Muscle layer of duodenum (tissue), 2 donors: ENCODE measurements around the gene MEOX1.
A peak's percentile ranks its signal among the peaks of the same experiment; 100 is the strongest.

Experiments used
- H3K27ac ChIP-seq: one replicate; pipeline ENCODE4 v1.7.0; 2013; ENCODE audit warnings: mild to moderate bottlenecking, low read length
- H3K27me3 ChIP-seq: one replicate; pipeline ENCODE4 v1.7.0; 2013; ENCODE audit warnings: low read depth, mild to moderate bottlenecking, control low read depth, low read length
- H3K36me3 ChIP-seq, 2 donors: one replicate each; pipeline ENCODE4 v1.7.0; 2013; ENCODE audit warnings: low read length in 2 of 2, control low read depth in 1 of 2, mild to moderate bottlenecking in 1 of 2; ENCODE audit not compliant: insufficient read depth in 2 of 2, control insufficient read depth in 1 of 2
- H3K4me1 ChIP-seq, 2 donors: one replicate each; pipeline ENCODE4 v1.7.0; 2013; ENCODE audit warnings: low read length in 2 of 2, mild to moderate bottlenecking in 2 of 2, control low read depth in 1 of 2, moderate library complexity in 1 of 2; ENCODE audit not compliant: insufficient read depth in 2 of 2, control insufficient read depth in 1 of 2
- H3K4me3 ChIP-seq, 2 donors: one replicate each; pipeline ENCODE4 v1.7.0; 2013; ENCODE audit warnings: low read length in 2 of 2, low read depth in 1 of 2, mild to moderate bottlenecking in 1 of 2
- H3K9me3 ChIP-seq, 2 donors: one replicate each; pipeline ENCODE4 v1.7.0; 2013; ENCODE audit warnings: low read length in 2 of 2, control low read depth in 1 of 2, mild to moderate bottlenecking in 1 of 2; ENCODE audit not compliant: control insufficient read depth in 1 of 2
- donor health status: healthy.

MEOX1 gene

DNA sequence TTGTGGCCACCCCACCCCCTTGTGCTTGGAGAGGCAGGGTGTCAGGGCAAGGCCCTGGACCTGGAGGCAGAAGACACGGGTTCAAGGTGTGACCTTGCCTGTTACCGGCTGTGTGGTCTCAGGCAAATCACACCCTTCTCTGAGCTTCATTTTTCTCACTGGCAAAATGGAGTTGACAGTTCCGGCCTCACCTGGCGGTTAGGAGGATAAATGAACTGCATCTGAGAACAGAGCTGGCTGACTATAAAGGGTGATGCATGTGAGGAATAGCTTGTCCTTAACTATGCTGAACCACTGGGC is 4.2 kb upstream of the MEOX1 start:
- Histone ChIP-seq H3K9me3 (no peaks in the 10 kb centered on the region), H3K27me3 (no peaks in the 10 kb centered on the region), H3K4me1 (peaks cover 9% of the 10 kb centered on the region in 2 donors), H3K27ac (no peak overlapping the region), H3K4me3 (no peak overlapping the region), H3K36me3 (no peaks in the 10 kb centered on the region)

DNA sequence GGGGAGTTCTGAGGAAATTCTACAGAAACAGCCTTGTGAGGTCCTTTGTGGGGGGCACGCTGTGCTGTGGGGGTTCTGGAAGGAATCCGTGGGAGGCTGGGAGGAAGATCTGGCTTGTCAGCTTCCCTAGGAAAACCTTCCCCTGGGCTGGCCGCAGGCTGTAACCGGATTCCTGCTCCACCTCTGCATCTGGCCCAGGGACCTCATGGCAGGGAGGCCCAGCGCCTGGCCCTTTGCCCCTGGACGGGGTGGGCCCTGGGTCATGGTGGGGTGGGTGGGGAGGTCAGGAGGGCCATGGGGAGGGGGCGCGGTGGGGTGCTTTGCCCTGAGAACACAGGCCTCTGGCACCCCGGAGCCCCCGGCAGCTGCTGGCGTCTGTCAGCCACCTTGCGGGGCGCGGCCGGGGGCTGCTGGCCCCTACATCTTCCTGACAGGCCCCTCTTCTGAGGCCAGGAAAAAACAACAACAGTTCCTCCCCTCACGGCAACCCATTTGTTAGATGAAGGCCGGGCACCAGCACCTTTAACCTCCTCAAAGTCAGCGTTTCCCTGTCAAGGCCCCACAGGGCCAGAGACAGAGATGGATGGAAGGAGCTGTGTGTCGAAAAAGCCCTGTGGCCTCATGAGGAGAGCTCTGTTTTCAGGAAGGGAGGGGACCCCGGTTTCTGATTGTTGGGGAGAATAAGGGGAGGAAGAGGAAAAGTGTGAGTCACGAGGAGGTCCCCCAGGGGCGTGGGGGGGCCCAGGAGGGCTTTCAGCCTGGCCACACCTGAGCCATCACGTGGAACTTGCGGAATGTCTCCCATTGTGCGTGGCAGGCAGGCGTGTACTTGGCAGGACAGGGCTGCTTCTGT is 3.6 kb upstream of the MEOX1 start:
- no peak overlapping the region for H3K4me3 ChIP-seq
- H3K4me1 ChIP-seq, result peaks cover 3 to 6% of the 10 kb centered on the region in 2 donors
- no peaks in the 10 kb centered on the region for H3K9me3 ChIP-seq
- H3K27ac ChIP-seq, result no peak overlapping the region
- no peaks in the 10 kb centered on the region for H3K27me3 ChIP-seq
- no peaks in the 10 kb centered on the region for H3K36me3 ChIP-seq

DNA sequence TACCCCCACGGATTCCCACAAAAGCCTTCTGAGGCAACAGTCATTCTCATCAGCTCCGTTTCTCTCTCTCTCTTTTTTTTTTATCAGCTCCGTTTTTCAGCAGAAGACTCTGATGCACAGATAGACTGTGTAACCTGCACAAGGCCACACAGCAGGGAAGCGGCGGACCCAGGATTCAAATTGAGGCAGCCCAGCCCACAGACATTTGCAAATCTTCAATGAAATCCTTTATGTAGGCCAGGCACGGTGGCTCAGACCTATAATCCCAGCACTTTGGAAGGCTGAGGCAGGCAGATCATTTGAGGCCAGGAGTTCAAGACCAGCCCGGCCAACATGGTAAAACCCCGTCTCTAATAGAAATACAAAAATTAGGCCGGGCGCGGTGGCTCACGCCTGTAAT is 2.4 kb upstream of the MEOX1 start:
- peaks cover 0 to 6% of the 10 kb centered on the region in 2 donors for H3K4me1 ChIP-seq
- no peak overlapping the region for H3K27ac ChIP-seq
- H3K27me3 ChIP-seq, result no peaks in the 10 kb centered on the region
- no peak overlapping the region for H3K4me3 ChIP-seq
- H3K9me3 ChIP-seq, result no peaks in the 10 kb centered on the region
- no peaks in the 10 kb centered on the region for H3K36me3 ChIP-seq

DNA sequence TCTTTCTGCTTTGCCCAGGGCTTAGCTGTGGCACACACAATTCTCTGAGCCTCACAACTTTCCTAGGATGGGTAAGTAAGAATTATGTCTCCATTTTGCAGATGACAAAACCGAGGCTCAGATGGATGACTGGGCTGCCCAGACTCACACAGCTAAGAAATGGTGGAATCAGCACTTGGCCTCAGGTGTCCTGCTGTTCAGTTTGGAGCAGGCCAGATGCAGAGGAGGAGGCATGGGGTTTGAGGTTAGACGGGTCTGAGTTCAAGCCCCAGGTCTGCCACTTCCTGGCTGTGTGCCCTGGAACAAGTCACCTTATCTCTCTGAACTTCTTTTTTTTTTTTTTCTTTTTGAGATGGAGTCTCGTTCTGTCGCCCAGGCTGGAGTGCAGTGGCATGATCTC is 1.7 kb upstream of the MEOX1 start:
- H3K9me3 ChIP-seq, result no peaks in the 10 kb centered on the region
- H3K27ac ChIP-seq, result no peak overlapping the region
- no peaks in the 10 kb centered on the region for H3K36me3 ChIP-seq
- peaks cover 0 to 6% of the 10 kb centered on the region in 2 donors for H3K4me1 ChIP-seq
- no peak overlapping the region for H3K4me3 ChIP-seq
- no peaks in the 10 kb centered on the region for H3K27me3 ChIP-seq

DNA sequence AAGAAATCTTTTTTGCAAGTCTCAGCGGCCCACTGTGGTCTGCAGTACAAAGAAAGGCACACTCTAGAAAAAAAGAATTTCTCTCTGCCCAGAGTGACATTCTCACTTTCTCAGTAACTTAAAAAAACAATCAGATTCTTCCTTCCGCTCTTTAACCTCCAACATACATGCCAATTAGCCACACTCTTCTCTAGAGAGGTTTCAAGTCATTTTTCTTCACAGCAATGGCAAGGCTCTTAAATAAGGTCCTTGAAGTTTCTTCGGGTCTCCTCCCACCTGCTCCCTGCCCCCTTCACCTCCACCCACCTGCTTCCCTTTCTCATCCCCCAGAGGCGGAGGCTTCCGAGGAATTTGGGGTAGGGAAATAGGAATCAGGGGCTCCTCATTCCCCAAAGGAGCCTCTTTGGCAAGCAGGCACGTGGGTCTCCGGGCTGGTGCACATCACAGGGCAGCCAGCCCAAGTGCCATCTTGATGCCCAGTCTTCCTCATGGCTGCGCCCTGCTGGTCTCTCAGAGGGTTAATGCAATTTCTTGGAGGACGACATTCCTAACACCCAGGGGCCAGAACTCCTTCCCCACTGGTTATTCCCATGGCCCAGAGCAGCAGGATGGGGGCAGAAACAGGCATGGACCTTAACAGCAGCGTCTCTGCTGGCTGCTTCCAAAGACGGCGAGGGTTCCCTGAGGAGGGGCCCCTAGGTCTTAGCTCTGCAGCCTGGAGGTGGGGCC is 855 bp upstream of the MEOX1 start:
- Histone ChIP-seq H3K4me1 (peaks cover 0 to 6% of the 10 kb centered on the region in 2 donors), H3K4me3 (no peak overlapping the region), H3K27me3 (no peaks in the 10 kb centered on the region), H3K9me3 (no peaks in the 10 kb centered on the region), H3K36me3 (no peaks in the 10 kb centered on the region), H3K27ac (no peak overlapping the region)

DNA sequence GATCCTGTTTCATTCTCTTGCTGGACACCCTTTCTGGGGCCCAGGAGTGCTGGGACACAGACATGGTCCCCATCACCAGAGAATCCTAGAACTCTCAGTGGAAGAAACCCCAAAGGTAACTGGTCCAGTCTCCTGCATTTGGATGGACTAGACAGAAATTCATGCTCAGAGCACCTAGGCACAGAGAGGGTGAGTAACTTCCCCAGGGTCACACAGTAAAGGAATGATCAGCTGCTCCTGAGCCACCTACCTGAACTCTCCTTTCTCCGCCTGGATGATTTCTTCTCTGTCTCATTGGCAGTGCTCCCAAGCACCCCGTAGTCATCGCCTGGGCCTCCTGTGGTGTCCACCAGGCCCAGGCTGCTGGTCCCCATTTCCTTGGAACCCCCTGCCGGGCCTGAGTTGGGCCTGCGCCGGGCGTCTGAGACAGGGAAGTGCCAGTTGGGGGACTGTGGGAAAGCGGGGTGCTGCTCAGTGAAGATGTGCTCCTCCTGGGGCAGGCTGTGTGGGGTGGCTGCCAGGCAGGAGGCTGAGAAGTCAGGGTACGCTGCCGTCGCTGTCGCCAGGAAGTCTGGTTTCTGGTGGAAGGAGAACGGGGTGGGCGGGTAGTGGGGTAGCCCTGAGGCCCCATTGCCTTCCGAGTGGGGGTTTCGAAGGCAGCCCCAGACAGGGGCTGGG is 767 bp downstream of the MEOX1 start:
- Histone ChIP-seq H3K4me1 (peaks cover 0 to 6% of the 10 kb centered on the region in 2 donors), H3K27ac (no peak overlapping the region), H3K27me3 (no peaks in the 10 kb centered on the region), H3K9me3 (no peaks in the 10 kb centered on the region), H3K36me3 (no peaks in the 10 kb centered on the region), H3K4me3 (peak overlapping the region; percentile 16 to 37)

DNA sequence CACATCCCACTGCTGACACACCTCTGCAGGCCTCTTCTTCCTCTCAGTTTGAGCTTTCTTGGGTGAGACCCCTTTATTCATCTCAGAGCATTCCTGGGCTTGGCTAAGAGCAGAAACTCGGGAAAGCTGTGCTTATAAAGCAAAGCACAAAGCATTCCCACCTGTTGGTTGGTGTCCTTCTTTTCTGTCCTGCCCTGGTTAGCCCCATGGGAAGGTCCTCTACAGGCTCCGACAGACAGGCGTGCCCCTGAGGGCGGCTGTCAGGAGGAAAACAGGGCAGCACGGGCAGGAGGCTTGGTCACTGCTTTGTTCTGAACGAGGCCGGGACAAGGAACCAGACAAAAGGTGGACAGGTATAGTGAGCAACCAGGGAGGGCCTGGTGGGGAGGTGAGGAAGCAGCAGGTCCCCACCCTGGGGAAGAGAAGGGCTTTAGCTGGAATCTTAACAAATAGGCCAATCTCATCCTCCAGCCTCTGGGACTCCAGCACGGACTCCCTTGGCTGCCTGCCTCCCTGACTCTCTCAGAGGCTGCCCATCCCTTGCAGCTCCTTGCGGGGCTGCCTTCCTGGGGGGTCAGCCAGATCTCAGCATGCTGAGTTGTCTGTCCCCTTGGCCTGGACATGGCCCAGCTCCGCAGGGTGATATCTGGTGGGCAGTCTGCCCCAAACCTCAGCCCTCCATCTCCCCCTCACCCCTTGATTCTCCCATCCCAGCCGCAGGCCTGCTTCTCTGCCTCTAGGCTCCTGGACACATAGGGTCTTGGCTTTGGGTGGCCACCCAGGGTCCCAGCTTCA is 1.7 kb downstream of the MEOX1 start:
- H3K4me1 ChIP-seq, result peaks cover 0 to 1% of the 10 kb centered on the region in 2 donors
- H3K4me3 ChIP-seq, result peak overlapping the region; percentile 16 to 37
- H3K27ac ChIP-seq, result peak overlapping the region; percentile 16
- no peaks in the 10 kb centered on the region for H3K27me3 ChIP-seq
- no peaks in the 10 kb centered on the region for H3K9me3 ChIP-seq
- H3K36me3 ChIP-seq, result no peaks in the 10 kb centered on the region

DNA sequence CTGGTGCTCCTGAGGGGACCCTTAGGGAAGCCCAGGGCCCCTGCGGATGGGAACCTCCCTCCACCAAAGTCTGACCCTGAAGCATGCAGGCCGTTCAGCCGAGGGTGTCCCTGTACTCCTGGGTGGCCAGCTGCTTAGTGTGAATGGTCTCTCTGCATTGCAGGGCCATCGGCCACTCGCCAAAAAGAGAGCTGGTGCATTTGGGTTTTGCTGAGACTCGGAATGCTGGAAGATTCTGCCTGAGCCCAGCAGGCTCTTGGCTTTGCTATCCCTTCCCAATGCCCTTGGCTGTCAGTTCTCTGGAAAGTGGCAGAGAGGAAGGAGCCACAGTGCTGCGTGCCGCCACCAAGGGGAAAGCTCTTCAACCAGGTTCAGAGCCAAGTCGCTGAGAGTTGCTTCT is 2.8 kb downstream of the MEOX1 start:
- H3K27me3 ChIP-seq, result no peaks in the 10 kb centered on the region
- H3K27ac ChIP-seq, result peak overlapping the region; percentile 16
- H3K36me3 ChIP-seq, result no peaks in the 10 kb centered on the region
- H3K9me3 ChIP-seq, result no peaks in the 10 kb centered on the region
- H3K4me1 ChIP-seq, result no peaks in the 10 kb centered on the region
- peak overlapping the region; percentile 1 to 11 for H3K4me3 ChIP-seq

DNA sequence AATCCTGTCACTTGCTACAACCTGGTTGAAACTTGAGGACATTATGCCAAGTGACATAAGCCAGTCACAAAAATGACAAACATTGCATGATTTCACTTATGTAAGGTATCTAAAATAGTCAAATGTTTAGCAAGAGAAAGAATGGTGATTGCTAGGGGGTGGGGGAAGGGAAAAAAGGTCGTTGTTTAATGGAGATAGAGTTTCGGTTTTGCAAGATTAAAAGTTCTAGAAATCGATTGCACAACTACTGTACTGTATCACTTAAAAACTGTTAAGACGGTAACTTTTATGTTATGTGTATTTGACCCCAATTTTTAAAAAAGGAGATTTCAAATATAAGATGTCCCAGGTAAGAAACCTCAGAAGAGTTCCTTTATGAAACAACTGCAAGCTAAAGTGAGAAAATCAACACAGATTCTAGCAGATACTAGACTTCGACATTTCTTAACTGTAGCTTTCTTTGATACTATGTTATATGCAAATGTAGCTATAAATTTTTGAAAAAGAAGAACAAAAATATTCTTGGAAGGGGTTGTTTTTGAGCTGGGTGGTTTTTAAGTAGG is 5.9 kb downstream of the MEOX1 start:
- Histone ChIP-seq H3K4me3 (no peak overlapping the region), H3K36me3 (no peaks in the 10 kb centered on the region), H3K27ac (no peak overlapping the region), H3K9me3 (no peaks in the 10 kb centered on the region), H3K27me3 (no peaks in the 10 kb centered on the region), H3K4me1 (no peaks in the 10 kb centered on the region)

DNA sequence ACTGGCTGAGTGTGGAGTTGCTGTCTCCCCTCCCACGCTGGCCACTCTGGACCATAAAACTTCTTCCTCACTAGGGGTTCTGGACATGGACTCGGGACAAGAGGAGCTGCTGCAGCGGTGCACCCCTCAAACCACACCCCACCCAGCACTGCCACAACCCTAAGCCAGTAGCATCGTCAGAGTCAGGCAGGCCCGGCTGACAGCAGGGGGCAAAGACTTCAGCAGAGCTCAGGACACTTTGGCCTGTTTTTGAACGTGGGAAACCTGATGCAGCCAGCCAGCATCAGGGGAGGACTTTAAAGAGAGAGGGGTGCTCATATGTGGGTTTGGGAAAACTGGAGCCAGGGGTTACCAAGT is 9.6 kb downstream of the MEOX1 start:
- Histone ChIP-seq H3K9me3 (no peaks in the 10 kb centered on the region), H3K27ac (no peak overlapping the region), H3K27me3 (no peaks in the 10 kb centered on the region), H3K4me3 (no peak overlapping the region), H3K4me1 (no peaks in the 10 kb centered on the region), H3K36me3 (no peaks in the 10 kb centered on the region)

DNA sequence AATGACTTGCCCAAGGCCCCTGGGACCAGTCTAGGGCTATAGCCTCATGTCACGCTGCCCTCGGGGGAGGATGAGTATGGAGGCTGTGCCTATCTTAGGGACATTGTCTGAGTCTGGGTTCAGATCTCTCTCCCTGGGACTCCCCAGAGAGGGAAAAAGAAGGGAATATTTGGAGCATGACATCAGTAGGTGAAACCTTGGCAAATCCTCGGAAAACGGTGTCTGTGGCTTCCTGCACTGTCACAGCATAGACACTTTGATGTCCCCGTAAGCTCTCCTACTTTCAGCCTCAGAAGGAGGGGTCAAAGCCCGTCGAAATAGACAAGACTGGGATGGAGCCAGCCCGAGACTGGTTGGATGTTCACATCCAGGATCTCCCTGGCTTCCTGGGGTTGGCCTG is 11.3 kb downstream of the MEOX1 start:
- Histone ChIP-seq H3K27ac (no peak overlapping the region), H3K4me1 (no peaks in the 10 kb centered on the region)

More for the DNA sequence above, 11.3 kb downstream of the MEOX1 start:
- Histone ChIP-seq H3K4me3 (no peak overlapping the region), H3K27me3 (no peaks in the 10 kb centered on the region), H3K36me3 (no peaks in the 10 kb centered on the region), H3K9me3 (no peaks in the 10 kb centered on the region)
